HCT116 (cell line): ENCODE data around the gene TMCO4.
A peak's percentile ranks its signal among the peaks of the same experiment; 100 is the strongest.

ENCODE experiments used
- CEBPB ChIP-seq: IDR thresholded peaks from 2 replicates; pipeline ENCODE4 v1.6.1; 2012; ENCODE audit warnings: low read depth
- EZH2 ChIP-seq: fragments of 200-600 bp; sonication (generic); IDR thresholded peaks from 2 replicates; pipeline ENCODE4 v1.6.1; 2017; ENCODE audit warnings: antibody characterized with exemption, mixed run types
- EZH2phosphoT487 ChIP-seq: fragments of 200-600 bp; IDR thresholded peaks from 2 replicates; pipeline ENCODE4 v1.6.1; 2018; ENCODE audit warnings: antibody characterized with exemption, borderline replicate concordance
- JUND ChIP-seq: IDR thresholded peaks from 2 replicates; pipeline ENCODE4 v1.6.1; 2012
- POLR2A ChIP-seq: IDR thresholded peaks from 2 replicates; pipeline ENCODE4 v1.7.0; 2011; ENCODE audit warnings: borderline replicate concordance; ENCODE audit not compliant: insufficient read depth, insufficient read length; ENCODE audit errors: extremely low read depth
- RAD21 ChIP-seq: IDR thresholded peaks from 2 replicates; pipeline ENCODE4 v1.6.1; 2012; ENCODE audit warnings: low read depth, mild to moderate bottlenecking
- REST ChIP-seq: IDR thresholded peaks from 2 replicates; pipeline ENCODE4 v1.6.1; 2012; ENCODE audit warnings: low read depth
- SIN3A ChIP-seq: IDR thresholded peaks from 2 replicates; pipeline ENCODE4 v1.6.1; 2012; ENCODE audit warnings: low read depth
- TCF7L2 ChIP-seq: IDR thresholded peaks from 2 replicates; pipeline ENCODE4 v1.7.0; 2011; ENCODE audit warnings: borderline replicate concordance, inconsistent platforms; ENCODE audit not compliant: insufficient read depth, insufficient read length; ENCODE audit errors: extremely low read depth
- YY1 ChIP-seq: IDR thresholded peaks from 2 replicates; pipeline ENCODE4 v1.6.1; 2011; ENCODE audit warnings: low read length, low read depth, moderate library complexity, mild to moderate bottlenecking; ENCODE audit not compliant: insufficient replicate concordance; ENCODE audit errors: extremely low read depth
- ZNF274 ChIP-seq: fragments of 200-500 bp; sonication (Bioruptor generic); IDR thresholded peaks from 2 replicates; pipeline ENCODE4 v1.6.1; 2014; ENCODE audit warnings: mild to moderate bottlenecking, low read depth, low read length, inconsistent platforms
- TF ChIP-seq, protein P1 (sequence below): IDR thresholded peaks from 2 replicates; pipeline ENCODE4 v1.6.1; 2012
- TF ChIP-seq, protein P2 (sequence below): IDR thresholded peaks from 2 replicates; pipeline ENCODE4 v1.6.1; 2011; ENCODE audit warnings: mild to moderate bottlenecking, low read length, moderate library complexity; ENCODE audit not compliant: insufficient replicate concordance; ENCODE audit errors: extremely low read depth
- TF ChIP-seq, protein P3 (sequence below), 3 experiments: fragments of 200-600 bp in 1 of 3; sonication (generic) in 1 of 3; IDR thresholded peaks in 2 of 3; conservative IDR thresholded peaks in 1 of 3; 2 replicates each; pipeline ENCODE4 v1.5.1; 2012 to 2017; ENCODE audit warnings: low read depth in 2 of 3, low read length in 2 of 3, antibody characterized with exemption in 1 of 3, borderline replicate concordance in 1 of 3, control low read depth in 1 of 3, mild to moderate bottlenecking in 1 of 3, mixed read lengths in 1 of 3, mixed run types in 1 of 3, moderate library complexity in 1 of 3; ENCODE audit not compliant: insufficient read depth in 1 of 3

DNA sequence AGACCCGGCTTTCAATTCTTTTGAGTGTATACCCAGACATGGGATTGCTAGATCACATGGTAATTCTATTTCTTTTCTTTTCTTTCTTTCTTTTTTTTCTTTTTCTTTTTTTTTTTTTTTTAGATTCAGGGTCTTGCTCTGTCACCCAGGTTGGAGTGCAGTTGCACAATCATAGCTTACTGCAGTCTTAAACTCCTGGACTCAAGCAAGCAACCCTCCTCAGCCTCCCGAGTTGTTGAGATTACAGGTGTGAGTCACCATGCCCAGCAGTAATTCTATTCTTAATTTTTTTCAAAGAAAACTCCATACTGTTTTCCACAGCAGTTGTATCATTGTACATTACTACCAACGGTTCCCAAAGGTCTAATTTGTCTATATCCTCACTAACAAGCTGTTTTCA, 28.8 kb upstream of the TMCO4 start:
- TF ChIP-seq CEBPB = peak; percentile 8; the same call in 1 of the 2 replicates
- TF ChIP-seq, protein P1, sequence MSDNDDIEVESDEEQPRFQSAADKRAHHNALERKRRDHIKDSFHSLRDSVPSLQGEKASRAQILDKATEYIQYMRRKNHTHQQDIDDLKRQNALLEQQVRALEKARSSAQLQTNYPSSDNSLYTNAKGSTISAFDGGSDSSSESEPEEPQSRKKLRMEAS = no peak
- TF ChIP-seq, protein P2, sequence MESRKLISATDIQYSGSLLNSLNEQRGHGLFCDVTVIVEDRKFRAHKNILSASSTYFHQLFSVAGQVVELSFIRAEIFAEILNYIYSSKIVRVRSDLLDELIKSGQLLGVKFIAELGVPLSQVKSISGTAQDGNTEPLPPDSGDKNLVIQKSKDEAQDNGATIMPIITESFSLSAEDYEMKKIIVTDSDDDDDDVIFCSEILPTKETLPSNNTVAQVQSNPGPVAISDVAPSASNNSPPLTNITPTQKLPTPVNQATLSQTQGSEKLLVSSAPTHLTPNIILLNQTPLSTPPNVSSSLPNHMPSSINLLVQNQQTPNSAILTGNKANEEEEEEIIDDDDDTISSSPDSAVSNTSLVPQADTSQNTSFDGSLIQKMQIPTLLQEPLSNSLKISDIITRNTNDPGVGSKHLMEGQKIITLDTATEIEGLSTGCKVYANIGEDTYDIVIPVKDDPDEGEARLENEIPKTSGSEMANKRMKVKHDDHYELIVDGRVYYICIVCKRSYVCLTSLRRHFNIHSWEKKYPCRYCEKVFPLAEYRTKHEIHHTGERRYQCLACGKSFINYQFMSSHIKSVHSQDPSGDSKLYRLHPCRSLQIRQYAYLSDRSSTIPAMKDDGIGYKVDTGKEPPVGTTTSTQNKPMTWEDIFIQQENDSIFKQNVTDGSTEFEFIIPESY = no peak
- no peak for TF ChIP-seq POLR2A
- no peak for TF ChIP-seq RAD21
- no peak for TF ChIP-seq ZNF274
- TF ChIP-seq, protein P3, sequence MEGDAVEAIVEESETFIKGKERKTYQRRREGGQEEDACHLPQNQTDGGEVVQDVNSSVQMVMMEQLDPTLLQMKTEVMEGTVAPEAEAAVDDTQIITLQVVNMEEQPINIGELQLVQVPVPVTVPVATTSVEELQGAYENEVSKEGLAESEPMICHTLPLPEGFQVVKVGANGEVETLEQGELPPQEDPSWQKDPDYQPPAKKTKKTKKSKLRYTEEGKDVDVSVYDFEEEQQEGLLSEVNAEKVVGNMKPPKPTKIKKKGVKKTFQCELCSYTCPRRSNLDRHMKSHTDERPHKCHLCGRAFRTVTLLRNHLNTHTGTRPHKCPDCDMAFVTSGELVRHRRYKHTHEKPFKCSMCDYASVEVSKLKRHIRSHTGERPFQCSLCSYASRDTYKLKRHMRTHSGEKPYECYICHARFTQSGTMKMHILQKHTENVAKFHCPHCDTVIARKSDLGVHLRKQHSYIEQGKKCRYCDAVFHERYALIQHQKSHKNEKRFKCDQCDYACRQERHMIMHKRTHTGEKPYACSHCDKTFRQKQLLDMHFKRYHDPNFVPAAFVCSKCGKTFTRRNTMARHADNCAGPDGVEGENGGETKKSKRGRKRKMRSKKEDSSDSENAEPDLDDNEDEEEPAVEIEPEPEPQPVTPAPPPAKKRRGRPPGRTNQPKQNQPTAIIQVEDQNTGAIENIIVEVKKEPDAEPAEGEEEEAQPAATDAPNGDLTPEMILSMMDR (IDR thresholded peaks at IDR 0.05 in 2 of 3, conservative IDR thresholded peaks at IDR 0.05 in 1 of 3; ENCODE audit: borderline replicate concordance in 1 of 3, insufficient read depth in 1 of 3, low read depth in 2 of 3, low read length in 2 of 3) = no peak
- TF ChIP-seq YY1 = no peak
- no peak for TF ChIP-seq TCF7L2
- no peak for TF ChIP-seq REST
- no peak for TF ChIP-seq SIN3A
- TF ChIP-seq EZH2 = no peak
- no peak for TF ChIP-seq JUND
- TF ChIP-seq EZH2phosphoT487 = no peak
